GM12875 (cell line): Measurements from ENCODE around the gene WTAP.
A peak's percentile ranks its signal among the peaks of the same experiment; 100 is the strongest.
"Not testable (repeated sequence)": the region's sequence is repeated elsewhere in the genome, so short reads cannot be mapped to it uniquely, and the experiment has no call there.

Source experiments
- H3K4me3 ChIP-seq: one replicate; pipeline ENCODE4 v1.5.1; 2011; ENCODE audit warnings: low read depth, low read length, control low read depth
- TF ChIP-seq, protein P1 (sequence below): IDR thresholded peaks from 2 replicates; pipeline ENCODE4 v1.5.1; 2011; ENCODE audit warnings: low read depth, mild to moderate bottlenecking, control low read depth, inconsistent platforms, low read length, moderate library complexity, borderline replicate concordance; ENCODE audit not compliant: insufficient read depth

The WTAP gene

DNA sequence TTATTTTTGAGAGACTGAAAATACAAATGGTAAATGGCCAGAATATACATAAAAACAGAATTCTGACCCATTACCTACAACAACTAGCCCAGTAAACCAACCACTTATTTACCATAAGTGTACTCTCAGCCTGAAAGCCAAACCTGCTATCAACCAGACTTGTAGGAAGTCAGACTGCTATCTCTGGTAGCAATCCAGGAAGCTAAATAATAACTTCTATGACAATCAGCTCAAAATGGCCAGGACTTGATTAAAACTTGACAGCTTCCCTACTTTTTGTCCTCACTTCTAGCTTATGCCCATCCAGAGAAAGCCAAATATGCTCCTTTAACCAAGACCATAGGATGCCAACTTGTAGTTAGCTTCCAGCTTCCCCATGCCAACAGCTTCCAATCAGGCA is 4.7 kb upstream of the WTAP start:
- TF ChIP-seq, protein P1, sequence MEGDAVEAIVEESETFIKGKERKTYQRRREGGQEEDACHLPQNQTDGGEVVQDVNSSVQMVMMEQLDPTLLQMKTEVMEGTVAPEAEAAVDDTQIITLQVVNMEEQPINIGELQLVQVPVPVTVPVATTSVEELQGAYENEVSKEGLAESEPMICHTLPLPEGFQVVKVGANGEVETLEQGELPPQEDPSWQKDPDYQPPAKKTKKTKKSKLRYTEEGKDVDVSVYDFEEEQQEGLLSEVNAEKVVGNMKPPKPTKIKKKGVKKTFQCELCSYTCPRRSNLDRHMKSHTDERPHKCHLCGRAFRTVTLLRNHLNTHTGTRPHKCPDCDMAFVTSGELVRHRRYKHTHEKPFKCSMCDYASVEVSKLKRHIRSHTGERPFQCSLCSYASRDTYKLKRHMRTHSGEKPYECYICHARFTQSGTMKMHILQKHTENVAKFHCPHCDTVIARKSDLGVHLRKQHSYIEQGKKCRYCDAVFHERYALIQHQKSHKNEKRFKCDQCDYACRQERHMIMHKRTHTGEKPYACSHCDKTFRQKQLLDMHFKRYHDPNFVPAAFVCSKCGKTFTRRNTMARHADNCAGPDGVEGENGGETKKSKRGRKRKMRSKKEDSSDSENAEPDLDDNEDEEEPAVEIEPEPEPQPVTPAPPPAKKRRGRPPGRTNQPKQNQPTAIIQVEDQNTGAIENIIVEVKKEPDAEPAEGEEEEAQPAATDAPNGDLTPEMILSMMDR, result no peak

GRCh38 chr6:159723259-159723658 is 4.0 kb upstream of the WTAP start:
- H3K4me3 ChIP-seq, result no peak overlapping the region
- TF ChIP-seq, protein P1, result no peak

More for the DNA sequence above, 4.7 kb upstream of the WTAP start:
- no peak overlapping the region for H3K4me3 ChIP-seq

DNA sequence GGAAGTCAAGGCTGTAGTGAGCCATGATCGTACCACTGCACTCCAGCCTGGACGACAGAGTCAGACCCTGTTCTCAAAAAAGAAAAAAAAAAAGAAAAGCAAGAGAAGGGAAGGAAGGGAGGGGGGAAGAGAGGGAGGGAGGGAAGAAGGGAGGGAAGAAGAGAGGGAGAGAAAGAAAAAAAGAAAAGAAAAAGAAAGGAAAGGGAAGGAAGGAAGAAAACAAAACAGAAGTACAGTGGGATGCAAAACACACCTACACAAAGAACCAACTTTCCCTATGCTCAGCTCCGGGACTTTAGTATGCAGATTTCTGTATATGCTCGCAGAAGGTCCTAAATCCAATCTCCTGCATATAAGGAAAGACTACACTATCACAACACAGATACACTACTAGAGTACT is 2.5 kb upstream of the WTAP start:
- TF ChIP-seq, protein P1, result no peak
- no peak overlapping the region for H3K4me3 ChIP-seq

DNA sequence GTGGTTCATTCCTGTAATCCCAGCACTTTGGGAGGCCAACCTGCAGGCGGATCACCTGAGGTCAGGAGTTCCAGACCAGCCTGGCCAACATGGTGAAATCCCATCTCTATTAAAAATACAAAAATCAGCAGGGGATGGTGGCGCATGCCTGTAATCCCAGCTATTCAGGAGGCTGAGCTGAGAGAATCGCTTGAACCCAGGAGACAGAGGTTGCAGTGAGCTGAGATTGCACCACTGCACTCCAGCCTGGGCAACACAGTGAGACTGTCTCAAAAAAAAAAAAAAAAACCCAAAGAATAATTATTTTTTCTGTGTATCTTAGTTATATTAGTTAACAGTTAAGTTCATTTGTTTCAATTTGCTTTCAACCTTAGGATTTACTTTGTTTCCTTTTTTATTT is 2.1 kb upstream of the WTAP start:
- not testable (repeated sequence) for H3K4me3 ChIP-seq

GRCh38 chr6:159726255-159726917 is 920 bp upstream of the WTAP start:
- H3K4me3 ChIP-seq, result peak overlapping the region; percentile 76
- TF ChIP-seq, protein P1, result no peak

- H3K4me3 ChIP-seq, result peak overlapping the region; percentile 70
- TF ChIP-seq, protein P1, result no peak
These were observed 575 bp downstream of the WTAP start for GRCh38 chr6:159727717-159728445.

DNA sequence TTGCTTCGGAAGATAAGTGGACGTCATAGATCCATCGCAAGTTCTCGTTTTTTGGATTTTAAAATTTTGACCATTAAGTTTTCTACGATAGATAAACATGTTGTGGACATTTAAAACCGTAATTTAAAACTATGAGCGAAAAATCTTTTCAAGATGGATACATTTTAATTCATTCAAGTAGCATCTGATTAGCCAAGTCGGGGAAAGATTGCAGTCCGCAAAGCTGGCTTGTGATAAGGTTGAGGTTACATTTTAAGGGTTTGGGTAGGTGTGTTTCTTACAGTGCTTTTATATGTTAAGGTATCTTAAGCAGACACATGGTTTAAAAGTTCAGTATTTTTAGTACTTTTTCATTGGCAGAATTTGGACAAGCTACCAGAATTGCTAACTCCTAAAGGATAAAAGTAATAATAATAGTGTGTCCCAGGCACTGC is 1.2 kb downstream of the WTAP start:
- H3K4me3 ChIP-seq, result peak overlapping the region; percentile 38
- TF ChIP-seq, protein P1, result no peak
